ENCODE results near the gene FUOM.

FUOM gene

DNA sequence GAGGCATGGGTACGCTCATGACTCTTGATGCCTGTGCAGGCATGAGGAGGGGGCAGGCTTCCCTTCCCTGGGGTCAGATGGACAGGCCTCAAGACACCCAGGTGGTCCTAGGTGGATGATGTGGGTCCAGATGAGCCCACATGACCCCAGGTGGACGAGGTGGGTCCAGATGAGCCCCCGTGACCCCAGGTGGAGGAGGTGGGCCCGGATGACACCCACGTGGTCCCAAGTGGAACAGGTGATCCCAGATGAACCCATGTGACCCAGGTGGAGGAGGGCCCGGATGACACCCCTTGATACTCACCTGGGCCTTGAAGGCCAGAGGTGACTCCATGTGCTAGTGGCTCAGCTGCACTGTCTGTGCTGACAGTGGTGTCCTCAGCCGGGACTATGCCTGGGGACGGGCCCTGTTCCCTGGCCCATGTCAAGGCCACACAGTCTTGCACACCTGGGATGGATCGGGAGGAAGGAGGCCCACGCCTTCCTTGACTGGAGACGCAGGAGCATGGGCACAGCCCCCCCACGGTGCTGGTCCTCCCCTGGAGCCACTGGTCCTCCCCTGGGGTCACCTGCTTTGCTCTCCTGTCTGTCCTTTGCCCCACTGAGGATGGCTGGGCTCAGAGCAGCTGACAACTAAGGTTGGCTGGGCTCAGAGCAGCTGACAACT lies 7.4 kb downstream of the FUOM start:
- DNase-seq (ENCODE audit: low read depth) = no peak

DNA sequence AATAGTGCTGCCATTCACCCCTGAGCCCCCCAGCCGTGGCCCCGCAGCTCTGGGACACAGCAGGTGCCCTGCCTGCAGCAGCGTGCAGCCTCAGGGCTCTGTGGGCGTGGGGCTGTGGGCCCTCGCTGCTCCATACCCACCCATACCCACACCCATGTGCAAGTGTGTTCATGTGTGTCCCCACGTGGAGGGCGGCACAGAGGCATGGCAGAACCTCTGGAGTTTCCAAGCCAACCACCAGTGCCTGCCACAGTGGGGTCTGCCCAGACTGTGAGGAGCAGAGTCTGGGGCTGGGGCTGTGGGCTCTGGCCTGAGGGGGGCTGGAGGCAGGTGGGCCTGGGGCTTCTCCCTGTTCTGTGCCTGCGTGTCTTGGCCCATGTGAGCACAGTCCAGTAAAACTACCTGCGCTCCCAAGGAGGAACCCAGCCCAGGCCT lies 8.2 kb downstream of the FUOM start:
- DNase-seq (ENCODE audit: low read depth) = no peak

DNA sequence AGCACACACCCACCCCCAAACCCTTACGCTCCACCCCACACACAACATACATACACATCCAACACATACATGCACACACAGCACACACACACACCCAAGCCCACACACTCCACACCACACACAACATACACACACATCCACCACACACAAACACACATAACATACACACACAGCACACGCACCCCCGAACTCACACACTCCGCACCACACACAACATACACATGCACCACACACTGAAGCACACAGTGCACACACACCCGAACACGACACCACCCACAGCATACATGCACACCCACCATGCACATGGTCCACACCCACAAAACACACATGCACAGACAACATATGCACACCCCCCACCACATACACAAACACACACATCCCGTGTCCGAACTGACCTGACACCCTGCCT lies 8.7 kb downstream of the FUOM start:
- DNase-seq (ENCODE audit: low read depth) = no peak

DNA sequence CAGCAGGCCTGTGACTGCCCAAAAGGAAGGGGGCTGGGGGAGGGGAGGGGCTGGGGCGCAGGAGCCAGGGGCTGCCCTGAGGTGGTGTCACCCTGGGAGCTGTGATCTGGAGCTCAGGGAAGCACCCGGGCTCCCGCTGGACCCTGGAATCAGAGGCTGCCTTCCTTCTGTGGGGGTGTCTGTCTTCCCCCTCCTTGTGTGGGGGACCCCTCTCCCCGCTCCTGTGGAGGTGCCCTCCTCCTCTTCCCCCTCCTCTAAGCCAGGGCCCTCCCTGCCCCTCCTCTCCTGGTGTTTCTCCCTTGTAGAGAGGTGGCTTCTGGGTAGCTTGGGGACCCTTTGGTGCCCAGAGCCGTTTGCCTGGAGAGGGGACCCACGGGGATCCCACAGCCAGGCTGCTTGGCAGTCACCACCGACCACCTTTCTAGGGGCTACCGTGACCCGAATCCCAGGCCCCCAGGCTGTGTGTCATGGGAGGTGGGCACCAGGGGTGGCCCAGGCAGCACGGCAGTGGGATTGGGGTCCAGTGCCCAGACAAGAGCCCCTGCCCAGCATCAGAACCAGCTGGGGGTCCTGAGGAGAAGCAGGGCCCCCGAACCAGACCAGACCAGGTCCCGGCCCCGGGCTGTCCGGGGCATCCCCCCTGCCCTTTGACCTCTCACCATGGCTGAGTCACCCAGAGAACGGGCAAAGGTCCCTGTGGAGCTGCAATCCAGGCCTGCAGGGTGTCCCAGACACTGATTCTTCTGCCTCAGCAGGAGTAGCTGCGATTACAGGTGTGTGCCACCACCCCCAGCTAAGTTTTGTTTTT lies 9.9 kb downstream of the FUOM start:
- DNase-seq (ENCODE audit: low read depth) = no peak

DNA sequence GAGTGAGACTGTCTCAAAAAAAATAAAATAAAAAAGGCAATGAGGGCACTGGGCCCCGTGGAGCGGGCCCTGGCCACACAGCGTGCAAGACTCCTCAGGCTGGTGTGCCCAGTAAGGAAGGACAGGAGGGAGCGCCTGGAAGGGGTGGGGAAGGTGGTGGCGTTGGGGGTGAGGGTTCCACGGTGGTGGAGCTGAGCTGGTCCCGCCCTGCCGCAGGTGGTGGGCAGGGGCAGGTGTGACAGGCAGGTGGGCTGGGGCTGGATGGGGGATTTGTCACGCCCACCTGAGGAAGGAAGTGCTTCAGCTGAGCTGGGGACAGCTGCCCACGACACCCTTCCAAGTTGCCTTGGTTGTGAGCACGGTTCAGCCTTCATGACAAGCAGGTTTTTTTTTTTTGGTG lies 11.4 kb downstream of the FUOM start:
- DNase-seq (ENCODE audit: low read depth) = no peak

DNA sequence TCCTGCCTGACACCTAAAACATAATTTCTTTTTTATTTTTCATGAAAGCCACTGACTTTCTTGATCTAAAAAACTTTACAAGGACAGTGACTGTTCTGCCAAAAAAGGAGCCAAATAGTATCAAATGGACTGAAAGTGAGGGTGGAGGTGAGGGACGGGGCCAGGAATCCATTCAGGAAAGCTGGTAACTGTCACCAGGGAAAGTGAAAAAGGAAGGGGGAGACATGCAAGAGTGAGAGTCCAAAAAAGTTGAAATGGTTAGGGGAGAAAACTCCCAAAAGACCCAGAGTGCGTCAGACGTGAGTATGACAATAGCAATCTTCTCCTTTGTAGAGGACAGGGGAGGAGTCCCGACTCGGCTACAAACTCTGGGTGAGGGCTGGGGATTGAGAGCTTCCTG lies 13.6 kb downstream of the FUOM start:
- no peak for DNase-seq (ENCODE audit: low read depth)

DNA sequence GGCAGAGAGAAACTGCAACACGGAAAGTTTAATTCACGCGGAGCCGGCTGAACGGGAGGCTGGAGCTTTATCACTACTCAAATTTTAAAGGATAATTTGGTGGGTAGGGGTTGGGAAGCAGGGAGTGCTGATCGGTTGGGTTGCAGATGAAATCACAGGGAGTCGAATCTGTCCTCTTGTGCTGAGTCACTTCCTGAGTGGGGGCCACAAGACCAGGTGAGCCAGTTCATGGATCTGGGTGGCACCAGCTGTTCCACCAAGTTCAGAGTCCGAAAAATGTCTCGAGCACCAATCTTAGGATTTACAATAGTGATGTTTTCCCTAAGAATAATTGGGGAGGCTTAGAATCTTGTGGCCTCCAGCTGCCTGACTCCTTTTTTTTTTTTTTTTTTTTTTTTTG lies 14.3 kb downstream of the FUOM start:
- DNase-seq (ENCODE audit: low read depth) = no peak

DNA sequence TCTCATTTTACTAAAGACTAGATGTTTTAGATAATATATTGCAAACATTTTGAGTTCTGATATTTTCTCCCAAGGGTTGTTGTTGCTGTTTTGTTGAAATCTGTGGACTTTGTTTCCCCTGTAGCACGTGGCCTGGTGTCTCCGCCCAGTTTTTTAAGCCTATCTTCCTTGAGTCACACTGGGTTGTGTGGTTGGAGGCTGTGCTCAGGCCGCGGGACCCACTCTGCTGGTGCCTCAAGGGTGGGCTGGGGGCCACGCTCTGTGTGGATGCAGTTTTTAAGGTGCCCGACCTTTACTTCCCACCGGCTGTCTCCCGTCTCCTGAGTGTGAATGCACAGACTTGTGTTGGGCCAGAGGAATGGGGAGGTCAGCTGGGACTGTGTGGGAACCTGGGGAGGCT lies 14.9 kb downstream of the FUOM start:
- DNase-seq (ENCODE audit: low read depth) = no peak

DNA sequence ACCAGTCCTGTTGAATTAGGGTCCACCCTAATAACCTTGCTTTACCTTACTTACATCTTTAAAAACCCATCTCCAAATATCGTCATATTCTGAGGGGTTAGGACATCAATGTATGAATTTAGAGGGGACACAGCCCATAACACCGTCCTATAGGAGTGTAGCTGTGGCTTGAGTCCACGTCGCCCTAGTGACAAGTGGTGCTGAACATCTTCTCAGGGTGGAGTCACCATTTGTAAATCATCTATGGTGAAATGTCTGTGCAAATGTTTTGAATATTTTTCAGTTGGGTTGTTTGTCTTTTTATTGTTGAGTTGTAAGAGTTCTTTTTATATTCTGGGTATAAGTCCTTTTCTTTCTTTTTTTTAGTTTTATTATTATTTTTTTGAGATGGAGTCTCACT lies 15.8 kb downstream of the FUOM start:
- DNase-seq (ENCODE audit: low read depth) = no peak

DNA sequence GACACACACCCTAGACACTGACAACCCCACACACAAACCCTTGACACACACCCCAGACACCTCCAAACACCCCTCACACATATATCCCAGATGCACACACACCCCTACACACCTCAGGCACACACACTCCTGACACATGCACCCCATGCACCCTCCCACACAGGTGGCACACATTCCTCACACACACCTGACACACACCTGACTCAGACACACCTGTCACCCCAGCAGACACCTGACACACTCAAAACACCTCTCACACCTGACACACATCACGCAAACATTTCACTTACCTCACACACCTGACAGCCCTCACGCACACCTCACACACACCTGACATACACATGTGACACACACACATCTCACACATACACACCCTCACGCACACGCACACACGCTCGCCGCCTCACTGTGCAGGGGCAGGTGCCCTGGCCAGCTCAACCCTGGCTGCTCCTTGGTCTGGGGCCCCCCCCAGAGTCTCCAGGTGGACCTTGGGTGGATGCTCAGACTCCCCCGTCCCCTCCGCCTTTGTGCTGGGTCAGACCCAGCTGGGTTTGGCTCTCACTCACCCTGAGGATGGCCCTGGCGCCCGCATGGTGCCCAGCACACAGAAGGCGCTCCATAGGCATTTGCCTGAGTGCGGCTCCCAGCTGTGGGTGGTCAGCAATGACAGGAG lies 18.0 kb downstream of the FUOM start:
- no peak for DNase-seq (ENCODE audit: low read depth)

DNA sequence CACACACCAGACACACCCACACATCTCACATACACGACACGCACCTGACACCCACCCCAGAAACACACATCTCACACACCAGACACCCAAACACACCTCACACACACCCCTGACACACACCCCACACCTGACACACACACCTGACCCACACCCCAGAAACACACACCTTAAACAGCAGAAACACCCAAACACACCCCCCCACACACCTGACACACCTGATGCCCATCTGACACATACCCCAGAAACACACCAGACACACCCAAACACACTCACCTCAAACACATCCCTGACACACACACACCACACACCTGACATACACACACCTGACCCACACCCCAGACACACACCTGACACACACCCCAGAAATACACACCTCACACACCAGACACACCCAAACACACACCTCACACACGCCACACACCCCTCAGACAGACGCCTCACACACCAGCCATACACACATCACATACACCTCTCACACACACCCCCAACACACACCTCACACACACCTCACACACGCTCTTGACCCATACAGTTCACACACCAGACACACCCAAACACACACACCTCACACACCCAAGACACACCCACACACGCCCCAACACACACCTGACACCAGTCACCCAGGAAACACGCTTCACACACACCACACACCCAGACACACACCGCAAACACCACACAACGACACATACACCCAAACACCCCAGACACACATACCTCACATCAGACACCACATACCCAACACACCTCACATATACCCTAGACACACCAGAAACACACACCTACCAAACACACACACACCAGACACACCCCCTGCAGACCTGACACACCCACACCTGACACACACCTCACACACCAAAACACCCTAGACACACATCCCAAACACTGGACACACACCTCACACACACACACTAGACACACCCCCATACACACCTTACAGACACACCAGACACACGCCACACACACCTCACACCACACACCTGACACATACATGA lies 19.4 kb downstream of the FUOM start:
- DNase-seq (ENCODE audit: low read depth) = no peak

DNA sequence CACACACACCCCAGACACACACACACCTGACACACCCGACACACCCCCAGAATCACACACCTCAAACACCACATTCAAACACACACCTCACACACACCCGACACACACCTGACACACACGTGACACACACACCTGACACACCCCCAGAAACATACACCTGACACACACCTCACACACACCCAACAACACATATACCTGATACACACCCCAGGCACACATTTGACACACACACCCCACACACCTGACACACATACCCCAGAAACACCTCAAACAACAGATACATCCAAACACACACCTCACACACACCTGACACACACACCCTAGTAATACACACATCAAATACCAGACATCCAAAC lies 20.5 kb downstream of the FUOM start:
- no peak for DNase-seq (ENCODE audit: low read depth)

DNA sequence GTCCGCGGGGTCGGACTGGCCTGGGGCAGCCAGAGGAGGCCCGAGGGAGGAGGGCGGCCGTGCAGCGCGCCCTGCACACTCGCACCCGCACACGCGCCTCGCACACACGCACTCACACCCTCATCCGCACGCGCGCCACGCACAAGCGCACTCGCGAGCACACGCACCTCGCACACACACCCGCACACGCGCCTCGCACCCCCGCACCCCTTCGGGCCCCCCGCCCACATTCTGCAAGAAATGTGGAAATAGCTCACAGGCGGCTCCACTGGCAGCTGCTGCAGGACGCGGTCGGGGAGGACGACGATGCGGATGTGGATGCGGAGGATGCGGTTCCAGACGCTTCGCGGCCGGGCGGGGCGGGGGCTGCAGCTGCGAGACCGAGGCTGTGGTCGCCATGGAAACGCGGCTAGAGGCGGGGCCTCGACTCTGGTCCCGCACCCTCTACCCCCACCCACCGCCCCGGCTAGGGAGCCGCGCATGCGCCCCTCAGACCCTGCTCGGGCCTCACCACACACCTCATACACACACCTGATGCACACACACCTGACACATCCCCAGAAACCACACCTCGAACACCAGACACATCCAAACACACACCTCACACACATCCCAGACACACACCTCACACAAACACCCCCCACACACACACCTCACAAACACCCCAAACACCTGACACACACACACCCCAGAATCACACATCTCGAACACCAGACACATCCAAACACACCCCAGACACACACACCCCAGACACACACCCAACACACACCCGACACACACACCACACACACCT lies 21.0 kb downstream of the FUOM start, which contains the start of gene CALY:
CALY (minus strand) TSS at position 320 of the 793 bp plus-strand sequence. CDS start 7,907 bp downstream, outside the sequence.
- peak; percentile 48 for DNase-seq (ENCODE audit: low read depth)

DNA sequence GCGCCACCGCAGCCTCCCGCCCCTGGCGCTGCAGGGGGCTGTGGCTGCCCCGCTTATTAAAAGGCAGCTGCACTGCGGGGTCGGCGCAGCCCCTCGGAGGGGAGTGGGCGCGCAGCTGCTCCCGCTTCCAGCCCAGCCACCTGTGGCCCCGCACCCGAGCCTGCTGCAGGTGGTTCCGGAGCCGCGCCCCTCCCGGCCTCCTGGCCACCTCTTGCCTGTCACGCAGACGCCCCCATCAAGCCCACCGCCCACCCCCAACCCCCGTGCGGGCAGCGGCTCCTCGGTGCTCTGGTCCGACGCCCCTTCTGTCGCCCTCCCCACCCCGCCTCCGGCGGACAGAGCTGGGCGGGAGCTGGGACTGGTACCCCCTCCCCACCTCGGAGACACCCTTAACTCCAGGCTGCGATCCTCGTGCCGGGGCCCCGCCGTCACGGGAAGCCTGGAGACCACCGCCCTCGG lies 21.7 kb downstream of the FUOM start:
- no peak for DNase-seq (ENCODE audit: low read depth)

DNA sequence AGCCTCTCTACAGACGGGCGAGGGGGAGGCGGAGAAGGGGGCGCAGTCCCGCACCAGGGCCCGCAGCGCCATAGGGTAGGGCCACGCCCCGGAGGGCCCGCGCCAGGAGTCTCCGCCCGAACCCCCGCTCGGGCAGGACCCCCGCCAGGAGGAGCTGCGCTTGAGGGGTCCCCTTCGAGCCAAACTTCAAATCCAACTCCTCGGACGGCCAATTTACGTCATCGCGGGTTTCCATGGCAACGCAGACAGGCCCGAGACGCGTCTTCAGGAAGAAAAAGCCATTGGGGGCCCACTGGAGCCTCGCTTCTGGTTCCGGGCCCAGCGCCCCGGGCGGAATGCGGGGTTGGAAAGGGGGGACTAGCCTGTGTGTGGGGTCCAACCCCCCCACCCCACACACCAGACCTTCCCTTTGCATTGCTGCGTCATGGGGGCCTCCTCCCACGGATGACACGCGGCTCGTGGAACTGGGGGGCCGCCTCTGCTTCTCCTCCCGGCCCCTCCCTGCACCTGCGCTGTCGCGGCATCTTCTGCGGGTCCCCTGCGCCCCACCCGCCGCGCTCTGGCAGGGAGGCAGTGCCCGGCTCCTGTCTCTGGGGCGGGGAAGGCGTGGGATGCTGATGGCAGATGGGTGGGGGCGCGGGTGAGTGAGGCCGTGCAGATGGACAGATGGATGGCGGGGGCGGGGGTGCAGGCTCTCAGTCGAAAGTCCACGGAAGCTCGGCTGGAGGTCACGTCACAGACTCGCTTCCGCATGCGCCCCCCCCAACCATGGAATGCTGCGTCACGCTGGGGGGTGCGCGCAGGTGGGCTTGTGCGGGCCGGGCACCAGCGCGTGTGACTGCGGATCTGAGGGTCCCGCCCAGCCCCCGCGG lies 22.3 kb downstream of the FUOM start:
- DNase-seq (ENCODE audit: low read depth) = peak; percentile 71

DNA sequence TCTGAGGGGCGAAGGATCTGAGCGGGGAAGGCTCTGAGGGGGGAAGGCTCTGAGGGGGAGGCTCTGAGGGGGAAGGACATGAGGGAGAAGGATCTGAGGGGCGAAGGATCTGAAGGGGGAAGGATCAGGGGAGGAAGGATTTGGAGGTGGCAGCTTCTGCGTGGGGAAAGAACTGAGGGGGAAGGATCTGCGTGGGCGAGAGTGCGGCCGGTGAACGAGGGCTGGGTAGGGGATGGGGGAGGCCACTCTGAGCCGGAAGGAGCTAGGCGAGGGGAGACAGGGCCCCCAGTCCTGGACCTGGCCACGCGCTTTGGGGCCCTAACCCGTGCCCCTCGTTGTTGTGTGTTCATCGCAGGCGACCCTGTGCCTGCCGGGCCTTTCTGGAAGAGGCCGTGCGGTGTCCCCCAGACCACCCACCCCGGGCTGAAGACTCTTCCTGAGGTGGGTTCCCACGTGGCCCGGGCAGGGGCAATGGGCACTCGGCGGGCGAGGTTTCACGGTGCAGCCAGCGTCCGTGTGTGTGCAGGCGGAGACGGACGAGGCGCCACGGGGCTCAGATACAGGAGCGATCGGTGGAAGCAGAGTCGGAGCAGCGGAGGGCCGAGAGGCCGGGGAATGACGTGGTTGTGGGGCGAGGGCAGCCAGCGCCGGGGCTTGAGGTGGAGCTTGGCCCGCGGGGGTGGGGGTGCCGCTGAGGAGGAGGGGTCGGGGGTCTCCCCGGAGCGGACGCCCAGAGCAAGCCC lies 23.1 kb downstream of the FUOM start:
- no peak for DNase-seq (ENCODE audit: low read depth)

DNA sequence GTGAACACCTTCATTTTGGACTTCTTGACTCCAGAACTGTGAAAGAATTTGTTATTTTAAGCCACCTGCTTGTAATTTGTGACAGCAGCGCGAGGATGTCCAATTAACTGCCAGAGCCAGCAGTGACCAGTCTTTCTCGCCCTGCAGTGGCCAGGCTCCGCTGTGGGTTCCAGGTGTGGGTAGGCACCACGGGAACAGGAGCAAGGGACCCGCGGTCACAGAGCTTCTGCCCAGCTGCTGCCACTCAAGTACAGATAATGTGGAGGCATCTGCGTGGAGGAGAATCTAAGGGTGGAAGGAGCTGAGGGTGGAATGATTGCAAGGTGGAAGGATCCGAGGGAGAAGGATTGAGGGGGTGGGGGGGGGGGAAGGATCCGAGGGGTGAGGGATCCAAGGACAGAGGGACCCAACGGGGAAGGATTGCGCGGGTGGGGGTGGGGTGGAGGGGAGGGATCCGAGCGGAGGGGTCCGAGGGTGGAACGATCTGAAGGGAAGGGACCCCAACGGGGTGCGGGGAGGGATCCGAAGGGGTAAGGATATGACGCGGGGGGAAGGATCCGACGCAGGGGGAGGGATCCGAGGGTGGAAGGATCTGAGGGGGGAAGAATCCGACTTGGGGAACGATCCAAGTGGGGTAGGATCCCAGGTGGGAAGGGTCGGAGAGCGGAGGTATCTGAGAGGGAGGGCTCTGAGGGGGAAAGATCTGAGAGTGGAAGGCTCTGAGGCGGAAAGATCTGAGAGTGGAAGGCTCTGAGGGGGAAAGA lies 24.7 kb downstream of the FUOM start:
- no peak for DNase-seq (ENCODE audit: low read depth)

DNA sequence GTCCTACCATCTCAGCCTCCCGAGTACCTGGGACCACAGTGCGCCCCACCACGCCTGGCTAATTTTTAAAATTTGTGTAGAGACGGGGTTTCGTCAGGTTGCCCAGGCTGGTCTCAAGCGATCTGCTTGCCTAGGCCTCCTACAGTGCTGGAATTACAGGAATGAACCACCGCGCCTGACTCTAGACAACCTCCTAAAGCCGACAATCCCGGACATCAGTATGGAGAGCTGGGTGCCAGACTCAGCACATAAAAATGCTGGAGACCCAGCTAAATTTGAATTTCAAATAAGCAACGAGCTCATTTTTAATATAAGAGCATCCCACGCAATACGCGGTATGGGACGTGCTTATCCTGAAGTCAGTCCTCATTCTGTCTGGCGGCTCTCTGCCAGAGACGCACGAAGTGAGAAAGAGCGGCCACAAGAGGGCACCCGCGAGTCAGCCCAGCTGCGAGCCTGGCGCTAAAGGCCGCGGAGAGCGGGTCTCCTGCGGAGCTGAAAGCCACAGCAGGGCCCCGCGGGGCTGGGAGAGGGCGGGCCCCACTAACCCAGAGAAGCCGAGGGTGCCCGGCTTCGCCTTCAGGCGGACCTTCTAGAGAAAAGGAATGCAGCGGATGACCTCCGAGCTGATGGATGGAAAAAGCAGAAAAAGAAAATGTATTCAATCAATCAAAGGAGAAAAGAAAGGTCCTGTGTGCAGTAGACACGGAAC lies 28.2 kb downstream of the FUOM start:
- peak; percentile 79 for DNase-seq (ENCODE audit: low read depth)

All from stimulated activated CD8-positive, alpha-beta memory T cell treated with anti-CD3 and anti-CD28 coated beads, Interleukin-15, amount 100 ng/mL, for 1 hour (primary cell).